Iris pigment epithelial cell (primary cell): ENCODE results near the gene STAB1.

Experiments
- DNase-seq: peaks from one replicate; pipeline ENCODE4 v3.0.0-alpha.2; 2011; ENCODE audit warnings: low read depth

Gene STAB1

DNA sequence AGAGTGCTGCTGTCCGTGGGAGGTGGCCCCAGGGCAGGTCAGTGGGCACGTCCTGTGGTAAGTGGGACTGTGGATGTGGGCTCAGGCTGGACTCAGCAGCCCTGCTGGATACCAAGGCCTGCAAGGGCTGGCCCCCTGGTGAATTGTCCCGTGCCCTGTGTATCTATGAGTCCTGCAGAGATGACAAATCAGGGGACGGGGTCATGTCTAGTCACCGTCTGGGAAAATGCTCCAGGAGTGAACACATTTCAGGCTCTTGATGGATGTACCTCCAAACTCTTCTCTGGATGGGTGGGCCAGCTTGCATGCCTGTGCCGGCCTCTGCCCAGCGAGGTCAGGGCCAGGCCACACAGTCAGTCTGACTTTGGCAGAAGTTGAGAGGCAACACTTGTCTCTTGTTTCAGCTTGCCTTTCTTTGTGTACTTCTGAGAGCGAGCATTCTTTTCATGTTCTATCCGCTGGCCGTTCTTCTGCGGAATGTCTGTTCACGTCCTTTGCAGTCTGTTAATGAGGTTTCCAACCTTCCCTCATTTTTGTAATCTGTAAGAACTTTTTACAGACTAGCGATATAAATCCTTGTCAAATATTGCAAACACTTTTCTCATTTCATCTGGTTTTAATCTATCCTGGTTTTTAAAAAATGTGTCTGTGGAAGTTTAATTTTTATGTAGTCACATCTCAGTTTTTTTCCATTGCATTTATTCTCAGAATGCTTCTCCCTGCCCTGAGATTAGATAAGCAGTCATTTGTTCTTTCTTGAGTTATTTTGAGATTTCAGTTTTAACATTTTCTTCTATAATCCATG lies 11.4 kb upstream of the STAB1 start:
- peak; percentile 67 for DNase-seq

DNA sequence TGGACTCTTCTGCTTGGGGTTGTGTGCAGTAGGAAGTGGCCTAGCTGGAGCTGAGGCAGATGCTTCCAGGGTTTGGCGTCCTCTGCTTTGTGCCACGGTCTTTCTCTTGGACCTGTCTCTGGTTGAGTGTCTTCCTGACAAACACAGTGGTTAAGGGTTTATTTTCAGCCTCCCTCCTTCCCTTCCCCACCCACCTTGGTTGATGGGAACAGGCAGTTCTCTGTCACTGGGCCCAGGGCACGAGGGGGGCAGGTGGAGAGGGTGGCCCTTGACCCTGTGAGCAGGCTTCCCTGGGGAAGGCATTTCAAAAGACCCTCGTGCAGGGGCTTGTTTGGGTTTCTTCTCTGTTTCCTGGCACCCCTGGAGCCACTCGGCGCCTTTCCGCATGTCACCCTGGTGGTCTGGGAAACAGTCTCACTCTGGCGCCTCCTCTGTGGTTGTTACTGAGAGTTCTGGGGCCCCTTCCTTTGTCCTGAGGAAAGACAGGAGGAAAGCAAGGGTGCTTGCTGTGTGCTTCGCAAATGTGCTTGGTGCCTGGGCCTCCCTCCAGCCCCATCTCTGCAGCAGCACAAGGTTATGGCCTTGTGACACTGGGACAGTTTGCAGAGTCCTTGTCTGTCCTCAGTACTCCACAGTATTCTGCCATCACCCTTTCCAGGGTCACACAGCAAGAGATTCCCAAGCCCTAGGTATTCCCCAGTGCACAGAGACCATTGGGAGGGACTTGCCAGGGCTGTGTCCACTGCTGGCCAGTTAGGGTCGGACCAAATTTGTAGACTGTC lies 10.3 kb upstream of the STAB1 start:
- DNase-seq, result no peak

DNA sequence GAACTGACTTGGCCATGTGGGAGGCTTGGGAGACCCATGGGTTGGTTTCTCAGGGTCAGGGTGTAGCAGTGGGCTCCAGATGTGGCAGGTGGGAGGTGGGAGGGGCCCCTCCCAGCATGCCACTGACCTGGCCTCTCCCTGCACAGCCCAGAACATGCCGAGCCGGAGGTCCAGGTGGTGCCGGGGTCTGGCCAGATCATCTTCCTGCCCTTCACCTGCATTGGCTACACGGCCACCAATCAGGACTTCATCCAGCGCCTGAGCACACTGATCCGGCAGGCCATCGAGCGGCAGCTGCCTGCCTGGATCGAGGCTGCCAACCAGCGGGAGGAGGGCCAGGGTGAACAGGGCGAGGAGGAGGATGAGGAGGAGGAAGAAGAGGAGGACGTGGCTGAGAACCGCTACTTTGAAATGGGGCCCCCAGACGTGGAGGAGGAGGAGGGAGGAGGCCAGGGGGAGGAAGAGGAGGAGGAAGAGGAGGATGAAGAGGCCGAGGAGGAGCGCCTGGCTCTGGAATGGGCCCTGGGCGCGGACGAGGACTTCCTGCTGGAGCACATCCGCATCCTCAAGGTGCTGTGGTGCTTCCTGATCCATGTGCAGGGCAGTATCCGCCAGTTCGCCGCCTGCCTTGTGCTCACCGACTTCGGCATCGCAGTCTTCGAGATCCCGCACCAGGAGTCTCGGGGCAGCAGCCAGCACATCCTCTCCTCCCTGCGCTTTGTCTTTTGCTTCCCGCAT lies 7.9 kb upstream of the STAB1 start:
- no peak for DNase-seq

DNA sequence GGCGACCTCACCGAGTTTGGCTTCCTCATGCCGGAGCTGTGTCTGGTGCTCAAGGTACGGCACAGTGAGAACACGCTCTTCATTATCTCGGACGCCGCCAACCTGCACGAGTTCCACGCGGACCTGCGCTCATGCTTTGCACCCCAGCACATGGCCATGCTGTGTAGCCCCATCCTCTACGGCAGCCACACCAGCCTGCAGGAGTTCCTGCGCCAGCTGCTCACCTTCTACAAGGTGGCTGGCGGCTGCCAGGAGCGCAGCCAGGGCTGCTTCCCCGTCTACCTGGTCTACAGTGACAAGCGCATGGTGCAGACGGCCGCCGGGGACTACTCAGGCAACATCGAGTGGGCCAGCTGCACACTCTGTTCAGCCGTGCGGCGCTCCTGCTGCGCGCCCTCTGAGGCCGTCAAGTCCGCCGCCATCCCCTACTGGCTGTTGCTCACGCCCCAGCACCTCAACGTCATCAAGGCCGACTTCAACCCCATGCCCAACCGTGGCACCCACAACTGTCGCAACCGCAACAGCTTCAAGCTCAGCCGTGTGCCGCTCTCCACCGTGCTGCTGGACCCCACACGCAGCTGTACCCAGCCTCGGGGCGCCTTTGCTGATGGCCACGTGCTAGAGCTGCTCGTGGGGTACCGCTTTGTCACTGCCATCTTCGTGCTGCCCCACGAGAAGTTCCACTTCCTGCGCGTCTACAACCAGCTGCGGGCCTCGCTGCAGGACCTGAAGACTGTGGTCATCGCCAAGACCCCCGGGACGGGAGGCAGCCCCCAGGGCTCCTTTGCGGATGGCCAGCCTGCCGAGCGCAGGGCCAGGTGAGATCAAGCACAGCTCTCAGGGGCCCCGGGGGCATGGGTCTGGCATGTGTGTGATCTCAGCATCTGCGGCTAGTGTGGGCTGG lies 7.1 kb upstream of the STAB1 start:
- DNase-seq, result no peak

DNA sequence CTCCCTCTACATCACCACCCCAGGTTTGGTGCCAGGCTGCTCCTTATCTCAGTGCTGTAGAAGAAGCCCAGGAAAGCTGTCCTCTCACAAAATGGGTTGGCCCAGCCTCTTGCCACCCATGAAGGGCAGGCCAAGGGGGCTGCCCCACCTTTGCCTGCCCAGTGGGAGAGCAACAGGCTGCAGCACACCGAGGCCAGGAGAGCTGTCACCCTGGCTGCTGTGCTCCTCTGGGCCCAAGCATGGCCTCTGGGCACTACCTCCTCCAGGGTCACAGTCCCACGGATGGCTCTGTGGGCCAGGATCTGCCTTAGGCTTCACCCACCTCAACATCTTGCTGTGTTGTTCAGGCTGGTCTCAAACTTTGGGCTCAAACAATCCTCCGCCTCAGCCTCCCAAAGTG lies 6.4 kb upstream of the STAB1 start:
- DNase-seq, result no peak

DNA sequence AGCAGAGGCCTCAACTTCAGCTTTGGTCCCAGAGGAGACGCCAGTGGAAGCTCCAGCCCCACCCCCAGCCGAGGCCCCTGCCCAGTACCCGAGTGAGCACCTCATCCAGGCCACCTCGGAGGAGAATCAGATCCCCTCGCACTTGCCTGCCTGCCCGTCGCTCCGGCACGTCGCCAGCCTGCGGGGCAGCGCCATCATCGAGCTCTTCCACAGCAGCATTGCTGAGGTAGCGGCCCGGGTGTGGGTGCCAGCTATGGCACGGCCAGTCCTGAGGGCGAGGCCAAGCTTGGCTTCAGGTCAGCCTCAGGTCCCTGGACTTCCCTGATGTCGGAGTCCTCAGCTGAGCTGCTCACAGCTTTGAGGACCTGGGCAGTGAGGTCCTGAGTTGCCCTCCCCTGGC lies 5.7 kb upstream of the STAB1 start:
- DNase-seq, result no peak

DNA sequence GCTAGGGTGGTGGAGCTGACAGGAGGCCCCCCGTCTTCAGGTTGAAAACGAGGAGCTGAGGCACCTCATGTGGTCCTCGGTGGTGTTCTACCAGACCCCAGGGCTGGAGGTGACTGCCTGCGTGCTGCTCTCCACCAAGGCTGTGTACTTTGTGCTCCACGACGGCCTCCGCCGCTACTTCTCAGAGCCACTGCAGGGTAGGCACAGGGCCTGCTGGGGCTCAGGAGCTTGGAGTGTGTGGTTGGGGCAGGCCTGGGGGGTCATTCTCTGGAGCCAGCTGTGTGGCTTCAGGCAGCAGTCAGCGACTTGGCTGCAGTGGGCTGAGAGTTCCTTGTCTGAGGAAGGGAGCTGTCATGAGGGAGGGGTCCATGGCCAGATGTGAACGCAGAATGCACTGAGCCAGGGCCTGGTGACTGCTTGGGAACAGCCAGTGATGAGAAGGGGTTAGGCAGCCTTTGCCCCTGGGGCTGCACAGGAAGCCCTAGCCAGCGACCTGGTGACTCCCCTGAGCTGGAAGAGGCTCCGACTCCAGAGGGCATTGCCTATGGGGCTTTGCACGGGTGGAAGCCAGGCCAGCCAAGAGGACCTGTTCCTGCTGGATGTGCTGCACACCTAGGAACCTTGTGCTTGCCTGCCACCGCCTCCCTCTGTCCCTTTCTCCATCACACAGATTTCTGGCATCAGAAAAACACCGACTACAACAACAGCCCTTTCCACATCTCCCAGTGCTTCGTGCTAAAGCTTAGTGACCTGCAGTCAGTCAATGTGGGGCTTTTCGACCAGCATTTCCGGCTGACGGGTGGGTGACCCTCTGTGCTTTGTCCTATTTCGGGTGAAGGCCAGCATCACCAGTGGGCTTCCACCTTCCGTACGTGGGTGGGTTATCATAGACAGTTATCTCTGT lies 4.9 kb upstream of the STAB1 start:
- DNase-seq, result no peak

DNA sequence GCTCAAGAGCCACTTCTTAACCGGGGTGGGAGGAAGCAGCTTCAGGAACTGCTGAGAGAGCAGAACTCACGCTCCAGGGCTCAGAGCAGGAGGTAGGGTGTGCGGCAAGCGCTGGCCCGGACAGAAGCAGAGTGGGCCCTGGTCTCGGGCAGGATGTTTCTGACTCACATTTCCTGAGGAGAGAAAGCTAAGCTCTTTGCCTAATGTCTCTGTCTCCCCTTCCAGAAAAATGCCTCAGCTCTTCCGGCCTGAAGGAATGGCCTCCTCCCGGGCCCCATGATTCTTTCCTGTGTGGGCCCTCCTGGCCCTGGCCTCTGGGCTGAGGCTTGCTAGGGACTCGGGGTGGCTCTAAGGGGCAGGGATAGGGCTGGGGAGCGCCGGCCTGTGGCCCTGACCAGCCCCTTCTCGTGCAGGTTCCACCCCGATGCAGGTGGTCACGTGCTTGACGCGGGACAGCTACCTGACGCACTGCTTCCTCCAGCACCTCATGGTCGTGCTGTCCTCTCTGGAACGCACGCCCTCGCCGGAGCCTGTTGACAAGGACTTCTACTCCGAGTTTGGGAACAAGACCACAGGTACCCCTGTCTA lies 4.1 kb upstream of the STAB1 start:
- peak; percentile 88 for DNase-seq

DNA sequence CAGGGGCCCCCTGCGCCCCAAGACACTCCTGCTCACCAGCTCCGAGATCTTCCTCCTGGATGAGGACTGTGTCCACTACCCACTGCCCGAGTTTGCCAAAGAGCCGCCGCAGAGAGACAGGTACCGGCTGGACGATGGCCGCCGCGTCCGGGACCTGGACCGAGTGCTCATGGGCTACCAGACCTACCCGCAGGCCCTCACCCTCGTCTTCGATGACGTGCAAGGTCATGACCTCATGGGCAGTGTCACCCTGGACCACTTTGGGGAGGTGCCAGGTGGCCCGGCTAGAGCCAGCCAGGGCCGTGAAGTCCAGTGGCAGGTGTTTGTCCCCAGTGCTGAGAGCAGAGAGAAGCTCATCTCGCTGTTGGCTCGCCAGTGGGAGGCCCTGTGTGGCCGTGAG lies 3.1 kb upstream of the STAB1 start:
- no peak for DNase-seq

DNA sequence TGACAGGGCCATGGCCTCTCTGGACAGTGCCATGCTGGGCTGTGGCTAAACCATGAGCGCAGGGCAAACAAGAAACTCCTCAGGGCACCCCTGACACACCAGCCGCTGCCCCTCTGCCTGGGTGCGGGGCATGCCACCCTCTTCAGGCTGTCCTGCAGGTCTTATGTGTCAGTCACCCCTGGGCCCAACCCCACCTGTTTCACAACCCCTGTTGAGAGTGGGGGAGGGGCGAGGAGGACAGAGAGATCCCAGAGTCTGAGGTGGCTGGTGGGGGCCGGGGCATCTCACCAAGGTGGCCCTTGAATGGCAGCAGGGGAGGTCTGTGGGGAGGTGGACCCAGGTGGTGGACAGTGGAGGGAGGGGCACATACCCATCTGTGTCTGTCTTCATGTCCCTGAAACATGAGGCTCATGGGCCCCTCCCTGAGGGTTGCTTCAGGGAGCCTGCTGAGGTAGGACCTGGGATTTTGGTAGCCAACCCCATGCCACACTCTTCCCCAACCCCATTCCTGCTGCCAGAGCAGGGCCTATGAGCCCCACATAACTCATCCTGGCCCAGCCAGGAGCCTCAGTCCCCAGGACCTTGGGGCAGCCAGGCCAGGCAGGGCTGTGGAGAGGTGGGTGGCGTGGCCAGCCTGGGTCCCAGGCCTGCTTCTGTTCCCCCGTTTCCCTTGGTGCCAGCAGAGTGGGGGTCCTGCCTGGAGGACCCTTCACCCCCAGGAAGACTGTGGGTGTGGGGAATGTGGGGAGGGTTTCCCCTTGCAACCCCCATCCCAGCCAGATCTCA lies 1.7 kb upstream of the STAB1 start:
- no peak for DNase-seq

DNA sequence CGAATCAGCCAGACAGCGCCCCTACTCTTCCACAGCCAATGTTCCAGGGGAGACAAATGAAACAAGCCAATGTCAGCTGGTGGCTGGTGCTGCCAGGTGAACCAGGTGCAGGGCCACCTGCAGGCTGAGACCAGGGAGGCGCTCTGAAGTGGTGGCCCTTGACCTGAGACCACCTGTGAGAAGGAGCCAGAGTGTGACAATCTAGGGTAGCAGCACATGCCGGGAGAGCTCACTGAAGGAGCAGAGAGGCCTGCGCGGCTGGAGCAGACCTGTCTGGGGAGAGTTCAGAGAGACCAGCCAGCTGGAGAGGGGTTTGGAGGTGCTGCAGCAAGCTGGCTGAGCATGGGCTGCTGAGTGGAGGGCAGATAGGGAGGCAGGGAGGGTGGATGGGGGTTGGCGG lies 693 bp upstream of the STAB1 start:
- DNase-seq, result no peak

DNA sequence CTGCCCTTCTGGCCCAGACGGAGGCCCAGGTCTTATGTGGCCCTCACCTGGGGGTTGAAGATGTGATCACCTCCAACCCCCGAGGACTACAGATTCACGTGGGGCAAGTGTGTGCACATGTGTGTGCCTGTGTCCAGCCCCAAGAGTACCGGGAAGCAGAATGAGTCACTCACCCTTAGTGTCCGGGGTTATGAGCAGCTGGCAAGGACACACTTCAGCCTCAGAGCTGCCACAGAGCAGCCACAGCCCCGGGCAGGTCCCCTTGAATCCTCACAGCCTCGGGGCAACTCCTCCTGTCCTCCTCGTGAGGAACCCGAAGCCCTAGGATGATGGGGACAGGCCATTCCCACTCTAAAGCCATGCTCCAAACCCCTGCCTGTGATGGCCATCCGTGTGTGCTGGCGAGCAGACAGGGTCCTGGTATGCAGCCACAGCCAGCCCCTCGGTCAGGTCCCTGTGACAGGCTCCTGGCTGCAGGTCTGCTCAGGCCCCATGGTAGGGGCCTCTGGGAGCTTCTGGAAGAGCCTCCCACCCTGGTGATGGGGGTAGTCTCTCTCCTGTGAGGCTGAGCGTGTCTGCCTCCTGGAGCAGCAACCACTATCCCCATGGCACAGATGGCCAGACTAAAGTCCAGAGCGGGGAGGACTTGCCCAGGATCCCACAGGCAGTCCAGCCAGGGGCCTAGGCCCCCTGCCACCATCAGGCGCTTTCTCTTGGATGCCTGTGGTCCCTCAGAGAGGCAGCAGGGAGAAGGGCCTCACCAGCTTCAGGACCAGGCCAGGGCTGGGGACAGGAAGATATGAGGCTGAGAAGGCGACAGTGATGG lies 852 bp downstream of the STAB1 start:
- peak; percentile 62 for DNase-seq

DNA sequence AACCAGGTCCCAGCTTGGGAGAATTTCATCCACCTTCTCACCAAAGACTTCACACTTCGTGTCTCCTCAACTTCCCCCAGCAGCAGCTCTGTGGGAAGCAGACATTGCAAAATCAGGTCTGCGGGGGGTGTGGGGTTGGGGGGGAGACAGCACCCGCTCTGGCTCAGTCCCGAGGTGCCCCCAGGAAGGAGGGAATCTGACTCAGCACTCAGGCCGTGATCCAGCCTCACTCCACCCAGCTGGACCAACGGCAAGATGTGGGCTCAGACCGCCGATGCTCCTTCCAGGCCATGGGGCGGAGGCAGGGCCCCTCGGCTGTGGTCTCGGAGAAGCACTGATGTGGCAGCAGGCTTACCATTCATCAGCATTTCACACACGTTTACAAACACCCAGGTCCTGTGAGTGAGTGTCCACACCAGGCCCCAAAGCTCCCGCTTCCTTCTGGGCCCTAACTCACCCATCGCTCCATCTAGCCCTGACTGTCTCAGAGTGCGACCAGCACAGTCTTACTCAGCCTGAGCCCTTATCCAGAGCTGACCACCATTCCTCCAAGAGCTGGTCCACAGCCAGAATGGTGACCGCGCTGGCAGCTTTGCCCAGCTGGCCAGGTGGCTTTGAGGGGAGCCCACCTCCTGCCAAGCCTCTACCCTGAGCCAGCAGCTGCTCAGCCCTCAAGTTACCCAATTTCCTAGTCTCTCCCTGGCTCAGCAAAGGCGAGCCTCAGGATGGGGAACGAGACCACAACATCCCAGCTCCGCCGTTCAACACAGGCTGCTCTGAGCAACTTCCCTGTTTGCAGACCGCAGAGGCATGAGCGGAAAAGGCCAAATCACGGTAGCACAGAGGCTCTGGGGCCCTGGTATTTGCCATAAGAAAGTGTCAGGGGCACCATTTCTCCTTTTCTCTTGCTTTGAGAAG lies 3.3 kb downstream of the STAB1 start:
- DNase-seq, result peak; percentile 90

DNA sequence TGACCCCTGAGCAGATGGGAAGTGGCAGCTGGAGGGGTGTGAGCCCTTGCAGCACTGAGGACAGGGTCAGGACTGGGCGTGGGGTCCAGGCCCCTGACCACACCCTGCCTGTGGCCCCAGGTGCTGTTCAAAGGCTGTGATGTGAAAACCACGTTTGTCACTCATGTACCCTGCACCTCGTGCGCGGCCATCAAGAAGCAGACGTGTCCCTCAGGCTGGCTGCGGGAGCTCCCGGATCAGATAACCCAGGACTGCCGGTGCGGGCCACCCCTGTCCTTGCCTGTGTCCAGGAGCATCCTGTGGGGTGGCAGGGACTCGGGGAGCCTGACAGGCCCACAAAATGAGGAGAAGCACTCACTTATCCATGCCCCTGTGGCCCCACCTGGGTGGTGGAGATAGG lies 5.9 kb downstream of the STAB1 start:
- no peak for DNase-seq

DNA sequence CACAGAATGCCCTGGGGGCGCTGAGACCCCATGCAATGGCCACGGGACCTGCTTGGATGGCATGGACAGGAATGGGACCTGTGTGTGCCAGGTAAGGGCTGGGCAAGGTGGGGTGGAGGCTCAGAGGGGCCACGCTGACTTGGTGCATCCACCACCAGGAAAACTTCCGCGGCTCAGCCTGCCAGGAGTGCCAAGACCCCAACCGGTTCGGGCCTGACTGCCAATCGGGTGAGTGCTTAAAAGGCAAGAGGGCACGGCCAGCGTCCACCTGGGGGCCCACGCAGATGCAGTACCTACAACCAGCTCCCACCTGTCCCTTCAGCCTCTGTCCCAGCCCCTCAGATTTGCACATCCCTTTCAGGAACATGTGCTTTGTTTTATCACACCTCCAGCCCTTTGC lies 6.9 kb downstream of the STAB1 start:
- DNase-seq, result no peak

DNA sequence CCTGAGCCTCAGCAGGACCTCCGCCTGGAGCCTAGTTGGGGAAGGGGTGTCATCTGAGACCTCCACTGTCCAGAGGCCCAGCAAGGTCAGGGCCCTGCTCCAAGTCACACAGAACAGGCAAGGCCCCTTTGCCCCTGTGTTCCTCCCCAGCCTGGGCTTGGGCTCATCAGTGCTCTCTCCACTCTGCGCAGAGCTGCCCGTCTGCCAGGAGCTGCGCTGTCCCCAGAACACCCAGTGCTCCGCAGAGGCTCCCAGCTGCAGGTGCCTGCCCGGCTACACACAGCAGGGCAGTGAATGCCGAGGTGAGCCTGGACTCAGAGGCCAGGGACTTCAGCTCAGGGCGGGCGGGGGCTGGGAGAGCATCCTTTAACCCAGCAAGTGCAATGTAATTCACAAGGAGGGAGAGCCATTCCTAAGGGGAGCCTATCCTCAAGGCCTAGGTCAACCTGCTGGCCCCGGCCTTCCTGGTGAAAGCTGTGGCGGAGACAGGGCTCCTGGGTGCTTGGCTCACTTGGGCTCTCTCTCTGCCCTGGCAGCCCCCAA lies 7.7 kb downstream of the STAB1 start:
- DNase-seq, result no peak

DNA sequence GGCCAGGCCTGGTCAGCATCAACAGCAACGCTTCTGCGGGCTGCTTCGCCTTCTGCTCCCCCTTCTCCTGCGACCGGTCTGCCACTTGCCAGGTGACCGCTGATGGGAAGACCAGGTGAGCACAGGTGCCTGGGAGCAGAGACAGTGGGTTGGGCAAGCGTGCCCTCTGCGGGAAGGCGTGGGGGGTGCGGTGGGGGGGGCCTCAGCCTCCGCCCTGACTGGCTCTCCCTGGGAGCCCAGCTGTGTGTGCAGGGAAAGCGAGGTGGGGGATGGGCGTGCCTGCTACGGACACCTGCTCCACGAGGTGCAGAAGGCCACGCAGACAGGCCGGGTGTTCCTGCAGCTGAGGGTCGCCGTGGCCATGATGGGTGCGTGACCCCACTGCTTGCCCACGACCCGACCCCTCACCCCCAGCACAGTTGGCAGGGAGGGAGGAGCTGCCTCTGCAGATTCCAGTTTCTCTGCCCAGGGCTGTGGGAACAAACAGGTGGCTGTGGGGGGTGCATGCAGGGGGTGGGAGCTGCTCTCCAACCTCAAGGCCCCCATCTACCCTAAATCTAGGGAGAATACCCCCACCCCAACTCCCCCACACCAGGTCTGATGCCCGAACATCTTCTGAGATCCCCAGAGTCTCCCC lies 8.8 kb downstream of the STAB1 start:
- DNase-seq, result no peak
